Measurements from ENCODE around the gene FADS2.

The FADS2 gene

GRCh38 chr11:61827571-61828378 lies at the start of gene FADS2:
Gene FADS2, plus strand, starts transcription at chr11:61828300. Its CDS starts 91 bp downstream, at chr11:61828391.
- peak; percentile 45 for DNase-seq

GRCh38 chr11:61778357-61778886 lies 49.7 kb upstream of the FADS2 start:
- DNase-seq: no peak

- DNase-seq: no peak
Observed at GRCh38 chr11:61778920-61779650, 49.0 kb upstream of the FADS2 start.

- no peak for DNase-seq
Observed at GRCh38 chr11:61779666-61780525, 48.2 kb upstream of the FADS2 start.

- DNase-seq: no peak
Observed at GRCh38 chr11:61780581-61781162, 47.4 kb upstream of the FADS2 start.

- DNase-seq: no peak
Observed at GRCh38 chr11:61781585-61781984, 46.5 kb upstream of the FADS2 start.

- DNase-seq: no peak
Observed at GRCh38 chr11:61782299-61782698, 45.8 kb upstream of the FADS2 start.

GRCh38 chr11:61782841-61783240 lies 45.3 kb upstream of the FADS2 start:
- DNase-seq: no peak

- DNase-seq: no peak
Observed at GRCh38 chr11:61783717-61784505, 44.2 kb upstream of the FADS2 start.

- no peak for DNase-seq
Observed at GRCh38 chr11:61784506-61784805, 43.6 kb upstream of the FADS2 start.

GRCh38 chr11:61785837-61786402 lies 42.2 kb upstream of the FADS2 start:
- DNase-seq: no peak

GRCh38 chr11:61787928-61788491 lies 40.1 kb upstream of the FADS2 start:
- DNase-seq: no peak

GRCh38 chr11:61791737-61792309 lies 36.3 kb upstream of the FADS2 start:
- no peak for DNase-seq

GRCh38 chr11:61792310-61793082 lies 35.6 kb upstream of the FADS2 start, which contains the start of the genes FEN1 and TMEM258:
Gene FEN1, plus strand, starts transcription at chr11:61792911. Its CDS starts 2,451 bp downstream, at chr11:61795362.
Gene TMEM258, minus strand, starts transcription at chr11:61792599. Its CDS starts 41 bp downstream, at chr11:61792558.
- DNase-seq: peak; percentile 74

- DNase-seq: no peak
Observed at GRCh38 chr11:61793083-61793828, 34.8 kb upstream of the FADS2 start.

- no peak for DNase-seq
Observed at GRCh38 chr11:61793829-61794204, 34.3 kb upstream of the FADS2 start.

GRCh38 chr11:61794579-61794978 lies 33.5 kb upstream of the FADS2 start:
- no peak for DNase-seq

GRCh38 chr11:61795459-61795858 lies 32.6 kb upstream of the FADS2 start:
- DNase-seq: no peak

Data from activated T-cell treated with anti-CD3 and anti-CD28 coated beads for 4 hours (primary cell).